Kidney epithelial cell (primary cell): Measurements from ENCODE around the gene ITSN1. TPM values are rescaled to one million over a fixed set of nuclear protein-coding genes. Genes with fewer than 3 reads are reported as not detected.

Source experiments
- DNase-seq: peaks from one replicate; pipeline ENCODE4 v3.0.0-alpha.2; 2010; ENCODE audit warnings: low read depth
- H3K27me3 ChIP-seq: 2 replicates; pipeline ENCODE4 v1.6.0; 2011; ENCODE audit warnings: low read length; ENCODE audit not compliant: control insufficient read depth, insufficient read depth
- H3K36me3 ChIP-seq: 2 replicates; pipeline ENCODE4 v1.5.1; 2011; ENCODE audit warnings: low read length; ENCODE audit not compliant: control insufficient read depth, insufficient read depth
- H3K4me3 ChIP-seq: 2 replicates; pipeline ENCODE4 v1.5.1; 2011; ENCODE audit warnings: low read depth, mild to moderate bottlenecking, control low read depth, low read length
- total RNA-seq: library from RNA; depleted of rRNA; stranded (reverse); fragments of >200 nt; gene quantifications from 2 replicates; pipeline ENCODE4 v1.2.3, GENCODE V29; 2015
- TF ChIP-seq, protein P1 (sequence below): IDR thresholded peaks from 2 replicates; pipeline ENCODE4 v1.5.1; 2011; ENCODE audit warnings: mild to moderate bottlenecking, moderate library complexity, low read length, control low read depth, inconsistent platforms; ENCODE audit not compliant: insufficient read depth, poor library complexity, severe bottlenecking

The ITSN1 gene
- total RNA-seq, 1 donor from 2014 or later, result 20.4 TPM

DNA sequence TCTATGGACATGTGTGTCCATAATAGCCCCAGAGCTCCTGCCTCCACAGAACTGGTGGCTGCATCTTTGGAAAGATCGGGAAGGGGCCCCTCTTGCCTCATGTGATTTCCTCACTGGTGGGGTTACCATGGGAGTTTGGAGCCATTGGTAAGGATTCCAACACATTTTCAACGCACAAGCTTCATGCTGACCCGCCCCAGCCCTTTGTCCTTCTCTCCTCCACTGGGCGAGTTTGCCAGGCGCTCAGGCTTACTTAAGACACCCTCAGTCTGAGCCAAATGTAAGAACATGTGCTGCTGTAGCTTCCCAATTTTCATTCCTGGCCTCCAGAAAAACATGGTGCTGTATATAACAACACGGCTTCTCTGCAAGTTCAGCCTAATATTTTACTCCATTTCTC is 200.9 kb downstream of the ITSN1 start:
- TF ChIP-seq, protein P1, sequence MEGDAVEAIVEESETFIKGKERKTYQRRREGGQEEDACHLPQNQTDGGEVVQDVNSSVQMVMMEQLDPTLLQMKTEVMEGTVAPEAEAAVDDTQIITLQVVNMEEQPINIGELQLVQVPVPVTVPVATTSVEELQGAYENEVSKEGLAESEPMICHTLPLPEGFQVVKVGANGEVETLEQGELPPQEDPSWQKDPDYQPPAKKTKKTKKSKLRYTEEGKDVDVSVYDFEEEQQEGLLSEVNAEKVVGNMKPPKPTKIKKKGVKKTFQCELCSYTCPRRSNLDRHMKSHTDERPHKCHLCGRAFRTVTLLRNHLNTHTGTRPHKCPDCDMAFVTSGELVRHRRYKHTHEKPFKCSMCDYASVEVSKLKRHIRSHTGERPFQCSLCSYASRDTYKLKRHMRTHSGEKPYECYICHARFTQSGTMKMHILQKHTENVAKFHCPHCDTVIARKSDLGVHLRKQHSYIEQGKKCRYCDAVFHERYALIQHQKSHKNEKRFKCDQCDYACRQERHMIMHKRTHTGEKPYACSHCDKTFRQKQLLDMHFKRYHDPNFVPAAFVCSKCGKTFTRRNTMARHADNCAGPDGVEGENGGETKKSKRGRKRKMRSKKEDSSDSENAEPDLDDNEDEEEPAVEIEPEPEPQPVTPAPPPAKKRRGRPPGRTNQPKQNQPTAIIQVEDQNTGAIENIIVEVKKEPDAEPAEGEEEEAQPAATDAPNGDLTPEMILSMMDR, result no peak
- DNase-seq, result no peak
- Histone ChIP-seq H3K4me3 (no peak overlapping the region), H3K36me3 (no peaks in the 10 kb centered on the region), H3K27me3 (no peaks in the 10 kb centered on the region)

DNA sequence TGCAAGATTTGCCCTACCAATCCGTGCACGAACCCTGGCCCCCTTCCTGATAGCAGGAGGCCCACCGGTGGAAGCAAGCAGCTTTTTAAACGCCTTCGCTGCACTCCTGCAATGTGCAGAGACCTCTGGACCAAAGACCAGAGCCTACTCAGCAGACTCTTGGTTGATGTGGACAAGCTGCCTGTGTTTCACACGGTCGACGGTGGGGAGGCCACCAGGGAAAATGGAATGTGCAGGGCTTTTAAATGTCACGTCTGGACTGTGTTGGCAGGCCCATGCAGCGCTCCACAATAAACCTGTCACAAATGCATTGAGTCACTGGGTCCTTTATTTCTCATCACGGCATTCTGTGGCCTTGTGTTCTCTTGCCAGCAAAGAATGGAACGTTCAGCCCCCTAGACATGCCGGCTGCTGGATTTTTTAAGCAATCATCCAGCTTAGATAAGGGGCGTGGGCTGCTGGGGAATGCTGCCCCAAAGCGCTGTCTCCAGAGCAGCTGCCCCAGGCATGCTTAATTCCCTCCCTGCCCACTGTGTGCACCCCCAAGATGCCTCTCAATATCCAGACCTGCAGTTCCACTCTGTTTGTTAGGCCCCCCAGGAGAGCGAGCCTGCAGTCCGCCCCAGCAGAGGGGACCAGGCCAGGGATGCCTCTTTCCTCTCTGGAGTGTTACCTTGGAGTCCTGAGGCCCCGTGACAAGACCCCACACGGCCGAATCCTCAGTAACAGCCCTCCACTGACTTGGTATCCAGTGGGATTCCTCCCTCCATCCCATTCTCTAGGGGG is 202.0 kb downstream of the ITSN1 start:
- Histone ChIP-seq H3K36me3 (no peaks in the 10 kb centered on the region), H3K27me3 (no peaks in the 10 kb centered on the region), H3K4me3 (no peak overlapping the region)
- DNase-seq, result no peak
- TF ChIP-seq, protein P1, result no peak

DNA sequence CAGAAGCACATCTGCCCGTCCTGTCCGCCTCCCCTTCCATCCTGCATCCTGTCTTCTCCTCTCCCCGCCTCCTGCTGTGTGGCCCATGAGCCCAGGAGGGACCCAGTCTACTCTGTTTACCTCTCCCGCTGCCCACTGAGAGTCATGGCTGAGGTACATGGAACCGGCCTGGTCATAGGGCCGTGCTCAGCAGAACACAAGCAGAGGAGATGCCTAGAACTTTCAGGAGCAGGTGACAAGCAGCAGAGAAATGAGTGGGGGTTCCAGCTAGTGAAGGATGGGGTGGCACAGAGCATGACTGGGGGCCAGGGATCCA is 202.5 kb downstream of the ITSN1 start:
- DNase-seq, result no peak
- TF ChIP-seq, protein P1, result no peak
- H3K36me3 ChIP-seq, result no peaks in the 10 kb centered on the region
- H3K27me3 ChIP-seq, result no peaks in the 10 kb centered on the region
- no peak overlapping the region for H3K4me3 ChIP-seq

DNA sequence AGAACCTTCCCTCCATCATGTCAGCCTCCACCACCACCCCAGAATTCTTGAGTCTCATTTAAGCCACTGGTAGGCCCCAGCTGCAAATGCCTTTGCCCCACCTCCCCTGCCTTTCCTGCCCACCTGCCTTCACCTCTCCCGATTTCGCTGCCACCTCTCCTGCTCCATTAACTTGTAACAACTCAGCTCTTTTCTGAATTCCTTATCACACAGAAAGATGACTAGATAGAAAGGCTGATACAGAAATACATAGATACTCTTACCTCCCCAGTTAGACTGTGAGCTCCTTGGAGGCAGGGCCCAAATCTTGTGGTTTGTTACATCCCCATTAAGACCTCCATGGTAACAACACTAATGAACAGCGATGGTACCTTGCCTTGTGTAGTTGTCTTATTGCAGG is 203.8 kb downstream of the ITSN1 start:
- H3K27me3 ChIP-seq, result no peaks in the 10 kb centered on the region
- no peak for DNase-seq
- TF ChIP-seq, protein P1, result no peak
- no peaks in the 10 kb centered on the region for H3K36me3 ChIP-seq
- H3K4me3 ChIP-seq, result no peak overlapping the region

DNA sequence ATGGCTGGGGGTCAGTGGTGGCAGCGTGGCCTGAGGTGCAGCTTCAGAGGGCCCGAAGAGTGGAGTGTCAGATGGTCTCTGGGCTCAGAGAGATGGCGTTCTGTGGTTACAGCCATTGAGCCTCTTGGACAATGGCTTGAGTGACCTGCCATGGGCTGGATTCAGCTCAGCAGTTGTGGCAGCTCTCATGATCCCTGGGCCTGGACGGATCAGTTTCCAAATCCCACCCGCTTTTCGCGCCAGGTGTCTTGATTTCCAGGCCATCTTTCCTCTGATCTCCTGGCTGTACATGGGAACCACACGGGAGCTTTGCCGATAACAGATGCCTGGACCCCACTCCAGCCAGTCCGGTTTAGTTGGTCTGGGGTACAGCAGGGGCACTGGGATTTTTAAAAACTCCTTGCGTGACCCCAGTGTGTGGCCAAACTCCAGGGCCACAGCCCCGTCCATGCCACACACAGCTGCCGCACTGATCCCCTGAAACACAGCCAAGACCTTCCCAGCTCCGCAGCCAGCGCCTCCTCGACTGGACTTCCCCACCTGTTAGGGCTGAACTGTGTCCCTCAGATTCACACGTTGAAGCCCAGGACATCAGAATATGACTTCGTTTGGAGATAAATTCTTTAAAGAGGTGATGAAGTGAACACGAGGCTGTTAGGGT is 205.4 kb downstream of the ITSN1 start:
- Histone ChIP-seq H3K36me3 (no peaks in the 10 kb centered on the region), H3K27me3 (no peaks in the 10 kb centered on the region), H3K4me3 (no peak overlapping the region)
- TF ChIP-seq, protein P1, result no peak
- DNase-seq, result no peak
